Hematopoietic multipotent progenitor cell treated with erythropoietin and hydrocortisone succinate and interleukin-3 and kit ligand, for 17 days (in vitro differentiated cells): ENCODE measurements around the gene USP2.

Source experiments
- DNase-seq: peaks from one replicate; pipeline ENCODE4 v3.0.0-alpha.2; 2015; ENCODE audit warnings: low spot score

USP2 gene

GRCh38 chr11:119322360-119322739 is 59.1 kb downstream of the USP2 start:
- DNase-seq: no peak

GRCh38 chr11:119320776-119321524 is 60.5 kb downstream of the USP2 start:
- DNase-seq: no peak

GRCh38 chr11:119320240-119320775 is 61.2 kb downstream of the USP2 start:
- no peak for DNase-seq

- no peak for DNase-seq
Observed at GRCh38 chr11:119319700-119320239, 61.7 kb downstream of the USP2 start.

GRCh38 chr11:119319136-119319699 is 62.3 kb downstream of the USP2 start:
- no peak for DNase-seq

- no peak for DNase-seq
Observed at GRCh38 chr11:119318240-119319135, 63.0 kb downstream of the USP2 start.

- DNase-seq: no peak
Observed at GRCh38 chr11:119317592-119318239, 63.8 kb downstream of the USP2 start.

GRCh38 chr11:119316729-119317591 is 64.5 kb downstream of the USP2 start, which contains the start of gene MCAM:
MCAM (minus strand) TSS chr11:119317130; CDS start chr11:119317101, 29 bp downstream.
- DNase-seq: no peak

GRCh38 chr11:119316016-119316728 is 65.3 kb downstream of the USP2 start:
- no peak for DNase-seq

- no peak for DNase-seq
Observed at GRCh38 chr11:119315131-119316015, 66.1 kb downstream of the USP2 start.

GRCh38 chr11:119314726-119315125 is 66.8 kb downstream of the USP2 start:
- no peak for DNase-seq

GRCh38 chr11:119310682-119311052 is 70.8 kb downstream of the USP2 start:
- no peak for DNase-seq

- DNase-seq: no peak
Observed at GRCh38 chr11:119309953-119310681, 71.4 kb downstream of the USP2 start.

GRCh38 chr11:119309411-119309810 is 72.1 kb downstream of the USP2 start:
- no peak for DNase-seq

- DNase-seq: no peak
Observed at GRCh38 chr11:119307974-119308373, 73.5 kb downstream of the USP2 start.

- DNase-seq: no peak
Observed at GRCh38 chr11:119307219-119307618, 74.3 kb downstream of the USP2 start.

- no peak for DNase-seq
Observed at GRCh38 chr11:119306373-119306890, 75.1 kb downstream of the USP2 start.
